Cardiac fibroblast (primary cell): Measurements from ENCODE around the gene TMED10.
A peak's percentile ranks its signal among the peaks of the same experiment; 100 is the strongest.

Source experiments
- DNase-seq, 2 donors: peaks; one replicate each; pipeline versions ENCODE4 v3.0.0 to v3.0.0-alpha.2; 2010; ENCODE audit warnings: low read depth in 2 of 2
- H3K4me3 ChIP-seq, 2 donors: replicated peaks in 1 of 2; 1 replicate in 1 of 2; 2 replicates in 1 of 2; pipeline ENCODE4 v1.5.1; 2011; ENCODE audit warnings: low read depth in 2 of 2, low read length in 2 of 2, mild to moderate bottlenecking in 2 of 2, moderate library complexity in 1 of 2
- TF ChIP-seq, protein P1 (sequence below): IDR thresholded peaks from one replicate; pipeline ENCODE4 v1.5.1; 2011; ENCODE audit warnings: low read depth, mild to moderate bottlenecking, low read length, inconsistent platforms

TMED10 gene

DNA sequence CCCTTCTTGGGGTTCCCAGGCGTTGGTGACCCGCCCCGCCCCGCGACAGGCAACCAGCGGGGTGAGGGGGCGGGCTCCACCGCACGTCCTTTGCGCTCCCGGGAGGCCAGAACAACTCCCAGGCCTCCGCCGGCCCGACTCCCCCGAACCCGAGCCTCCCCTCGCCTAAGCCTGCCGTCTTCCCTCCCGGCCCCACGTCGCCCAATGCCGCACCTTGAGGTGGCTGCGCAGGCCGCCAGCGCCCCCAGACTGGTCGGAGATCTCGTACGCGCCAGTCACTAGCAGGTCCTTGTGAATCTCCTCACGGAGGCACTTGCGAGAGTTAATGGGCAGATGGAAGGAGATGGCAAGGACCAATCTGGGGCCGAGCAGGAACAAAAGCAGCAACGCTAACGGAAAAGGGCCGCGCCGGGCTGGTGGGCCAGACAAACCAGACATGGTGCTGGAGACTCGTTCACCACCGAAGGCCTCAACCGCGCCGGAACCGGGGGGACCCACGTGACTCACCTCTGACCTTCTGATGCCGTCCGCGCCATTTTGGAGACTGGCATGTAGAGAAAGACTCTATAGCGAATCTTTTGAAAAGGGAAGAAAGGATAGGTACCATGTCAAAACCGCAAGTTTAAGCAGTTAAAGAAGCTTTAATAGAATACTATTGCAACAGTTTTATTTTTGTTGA is at the start of gene TMED10:
TMED10 (minus strand) TSS at position 471 of the 679 bp plus-strand sequence; CDS start at position 438, 33 bp downstream.
- TF ChIP-seq, protein P1, sequence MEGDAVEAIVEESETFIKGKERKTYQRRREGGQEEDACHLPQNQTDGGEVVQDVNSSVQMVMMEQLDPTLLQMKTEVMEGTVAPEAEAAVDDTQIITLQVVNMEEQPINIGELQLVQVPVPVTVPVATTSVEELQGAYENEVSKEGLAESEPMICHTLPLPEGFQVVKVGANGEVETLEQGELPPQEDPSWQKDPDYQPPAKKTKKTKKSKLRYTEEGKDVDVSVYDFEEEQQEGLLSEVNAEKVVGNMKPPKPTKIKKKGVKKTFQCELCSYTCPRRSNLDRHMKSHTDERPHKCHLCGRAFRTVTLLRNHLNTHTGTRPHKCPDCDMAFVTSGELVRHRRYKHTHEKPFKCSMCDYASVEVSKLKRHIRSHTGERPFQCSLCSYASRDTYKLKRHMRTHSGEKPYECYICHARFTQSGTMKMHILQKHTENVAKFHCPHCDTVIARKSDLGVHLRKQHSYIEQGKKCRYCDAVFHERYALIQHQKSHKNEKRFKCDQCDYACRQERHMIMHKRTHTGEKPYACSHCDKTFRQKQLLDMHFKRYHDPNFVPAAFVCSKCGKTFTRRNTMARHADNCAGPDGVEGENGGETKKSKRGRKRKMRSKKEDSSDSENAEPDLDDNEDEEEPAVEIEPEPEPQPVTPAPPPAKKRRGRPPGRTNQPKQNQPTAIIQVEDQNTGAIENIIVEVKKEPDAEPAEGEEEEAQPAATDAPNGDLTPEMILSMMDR, result no peak
- DNase-seq, result peak; percentile 93
- H3K4me3 ChIP-seq, result peak within 1 kb of the TSS; percentile 88 to 94

DNA sequence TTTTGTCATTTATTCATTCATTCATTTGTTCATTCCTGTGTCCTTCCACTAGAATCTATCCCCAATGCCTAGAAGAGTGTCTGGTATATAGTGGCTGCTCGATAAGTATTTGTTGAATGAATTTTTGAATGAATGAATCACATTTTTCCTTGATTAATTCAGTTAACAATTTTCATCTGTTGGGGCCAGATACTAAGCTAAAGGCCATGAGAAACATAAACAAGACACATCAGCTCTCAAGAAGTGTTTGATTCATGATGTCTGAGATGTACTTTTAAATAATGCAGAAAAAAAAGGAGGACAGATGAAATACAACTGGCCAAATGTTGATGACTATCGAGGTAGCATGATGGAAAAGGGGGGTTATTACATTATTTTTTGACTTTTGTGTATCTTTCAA is 48.1 kb upstream of the TMED10 start:
- DNase-seq, result peak in 1 of 2 donors; percentile 27
- H3K4me3 ChIP-seq, result no peak overlapping the region
- TF ChIP-seq, protein P1, result no peak

DNA sequence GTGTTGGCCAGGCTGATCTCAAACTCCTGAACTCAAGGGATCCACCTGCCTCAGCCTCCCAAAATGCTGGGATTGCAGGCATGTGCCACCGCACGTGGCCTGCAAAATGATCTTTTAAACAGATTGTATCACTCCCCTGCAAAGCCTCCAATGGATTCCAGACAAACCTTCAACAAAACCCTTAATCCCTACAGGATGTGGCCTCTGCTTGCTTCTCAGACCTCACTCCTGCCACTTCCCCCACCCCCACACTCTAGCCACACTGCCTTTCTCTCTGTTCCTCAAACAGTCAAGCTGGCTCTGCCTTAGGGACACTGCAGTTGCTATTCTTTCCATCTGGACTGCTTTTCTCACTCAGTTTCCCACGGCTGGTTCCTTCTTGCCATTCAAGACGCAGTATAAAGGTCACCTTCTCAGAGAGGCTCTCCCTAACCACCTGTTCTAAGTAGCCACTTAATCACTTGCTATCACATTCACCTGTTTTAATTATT is 47.3 kb upstream of the TMED10 start:
- DNase-seq, result no peak
- TF ChIP-seq, protein P1, result no peak

DNA sequence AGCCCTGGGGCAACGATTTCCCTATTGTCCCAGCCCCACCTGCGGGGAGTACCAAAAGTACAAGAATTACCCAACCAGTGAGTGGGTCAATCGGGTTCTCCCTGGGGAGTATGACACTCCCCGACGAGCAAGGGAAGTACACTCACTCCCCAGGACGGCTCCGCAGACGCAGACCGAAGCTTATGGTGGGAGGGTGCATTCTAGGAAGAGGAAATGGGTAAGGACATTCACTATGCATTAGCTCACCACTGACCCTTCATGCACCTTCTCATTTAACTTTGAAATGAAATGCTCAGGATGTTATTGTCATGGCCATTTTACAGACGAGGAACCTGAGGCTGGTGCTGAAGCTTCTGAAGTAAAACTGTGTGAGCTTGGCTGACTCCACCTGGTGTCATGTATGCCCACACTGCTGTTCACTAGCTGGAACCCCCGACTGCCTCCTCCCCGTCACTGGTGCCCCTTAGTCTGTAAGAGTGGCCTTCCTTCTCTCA is 45.8 kb upstream of the TMED10 start:
- H3K4me3 ChIP-seq, result no peak overlapping the region
- TF ChIP-seq, protein P1, result no peak
- DNase-seq, result peak; percentile 88 to 99

More for the DNA sequence above, 47.3 kb upstream of the TMED10 start:
- H3K4me3 ChIP-seq, result no peak overlapping the region

DNA sequence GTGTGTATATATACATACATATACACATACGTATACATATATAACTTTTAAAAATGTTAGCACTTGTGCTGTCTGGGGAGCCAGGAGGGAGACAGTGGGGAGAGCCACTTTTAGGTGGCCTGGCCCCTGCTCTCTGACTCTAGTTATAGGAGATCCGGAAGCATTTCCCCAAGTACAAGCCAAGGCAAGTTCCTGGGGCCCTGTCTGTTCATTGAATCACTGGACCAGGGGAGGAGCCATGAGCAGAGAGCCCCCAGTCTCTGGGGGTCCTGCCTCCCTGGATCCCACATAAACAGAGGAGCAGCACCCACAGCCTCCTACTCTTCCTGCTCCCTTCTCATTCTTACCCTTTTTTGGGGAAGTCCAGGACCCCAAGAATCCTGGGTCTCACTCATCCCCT is 45.4 kb upstream of the TMED10 start:
- TF ChIP-seq, protein P1, result no peak
- DNase-seq, result no peak
- H3K4me3 ChIP-seq, result no peak overlapping the region

DNA sequence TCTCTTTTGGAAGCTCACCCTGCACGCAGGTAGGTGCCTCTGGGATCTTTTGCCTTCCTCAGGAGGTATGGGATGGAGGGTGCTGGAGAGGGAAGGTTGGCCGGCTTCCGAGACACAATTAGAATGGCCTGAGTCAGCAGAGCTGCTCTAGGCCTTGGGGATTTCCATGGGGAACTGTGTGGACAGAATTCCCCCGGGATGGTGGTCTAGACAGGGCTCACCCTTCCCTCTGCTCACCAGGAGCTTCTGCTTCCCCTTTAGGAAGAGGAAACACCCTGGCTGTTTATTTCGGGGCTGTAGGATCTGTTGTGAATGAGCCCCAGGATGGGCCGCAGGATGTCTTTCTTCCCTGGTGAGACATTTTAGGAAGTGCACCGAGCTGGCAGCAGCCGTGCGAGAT is 43.7 kb upstream of the TMED10 start:
- DNase-seq, result peak in 1 of 2 donors; percentile 43
- H3K4me3 ChIP-seq, result no peak overlapping the region
- TF ChIP-seq, protein P1, result no peak
